GM04504 (cell line): ENCODE data around the gene TEF.
A peak's percentile ranks its signal among the peaks of the same experiment; 100 is the strongest.

ENCODE experiments used
- DNase-seq: peaks from one replicate; pipeline ENCODE4 v3.0.0-alpha.2; 2012; ENCODE audit warnings: low read depth

Gene TEF

GRCh38 chr22:41354979-41355378 is 26.8 kb upstream of the TEF start:
- no peak for DNase-seq

GRCh38 chr22:41355895-41356294 is 25.8 kb upstream of the TEF start:
- no peak for DNase-seq

GRCh38 chr22:41356430-41357028 is 25.2 kb upstream of the TEF start:
- no peak for DNase-seq

- DNase-seq, result no peak
Measured at GRCh38 chr22:41357191-41357590, 24.6 kb upstream of the TEF start.

GRCh38 chr22:41358927-41359326 is 22.8 kb upstream of the TEF start:
- DNase-seq, result no peak

- no peak for DNase-seq
Measured at GRCh38 chr22:41359376-41359775, 22.4 kb upstream of the TEF start.

GRCh38 chr22:41360126-41360525 is 21.6 kb upstream of the TEF start:
- no peak for DNase-seq

GRCh38 chr22:41361716-41362310 is 19.9 kb upstream of the TEF start:
- no peak for DNase-seq

- no peak for DNase-seq
Measured at GRCh38 chr22:41362615-41363014, 19.1 kb upstream of the TEF start.

GRCh38 chr22:41364233-41364632 is 17.5 kb upstream of the TEF start:
- no peak for DNase-seq

GRCh38 chr22:41364955-41365354 is 16.8 kb upstream of the TEF start:
- DNase-seq, result no peak

- no peak for DNase-seq
Measured at GRCh38 chr22:41365425-41365824, 16.3 kb upstream of the TEF start.

- DNase-seq, result no peak
Measured at GRCh38 chr22:41366323-41367029, 15.3 kb upstream of the TEF start.

GRCh38 chr22:41367039-41367679 is 14.6 kb upstream of the TEF start:
- peak; percentile 84 for DNase-seq

GRCh38 chr22:41367680-41368542 is 13.8 kb upstream of the TEF start:
- DNase-seq, result peak; percentile 36

- no peak for DNase-seq
Measured at GRCh38 chr22:41368543-41369423, 13.0 kb upstream of the TEF start.

GRCh38 chr22:41369424-41369745 is 12.4 kb upstream of the TEF start:
- DNase-seq, result no peak

GRCh38 chr22:41369837-41370236 is 11.9 kb upstream of the TEF start:
- DNase-seq, result no peak

GRCh38 chr22:41377846-41378245 is 3.9 kb upstream of the TEF start:
- DNase-seq, result no peak

- peak; percentile 90 for DNase-seq
Measured at GRCh38 chr22:41380993-41381328, 781 bp upstream of the TEF start.

- no peak for DNase-seq
Measured at GRCh38 chr22:41382098-41382578, 396 bp downstream of the TEF start.
